SK-N-MC (cell line): ENCODE measurements around the gene C1orf105.

ENCODE experiments used
- EZH2 ChIP-seq: fragments of 200-600 bp; sonication (generic); IDR thresholded peaks from one replicate; pipeline ENCODE4 v1.6.1; 2017; ENCODE audit warnings: antibody characterized with exemption
- FOXP2 ChIP-seq: optimal IDR thresholded peaks from 2 replicates; pipeline ENCODE3; 2011; ENCODE audit warnings: mild to moderate bottlenecking, moderate library complexity; ENCODE audit not compliant: insufficient read depth; ENCODE audit errors: extremely low read length, control extremely low read depth
- POLR2AphosphoS5 ChIP-seq: IDR thresholded peaks from 2 replicates; pipeline ENCODE4 v1.6.1; 2012; ENCODE audit warnings: mild to moderate bottlenecking, low read depth, low read length, borderline replicate concordance

- TF ChIP-seq POLR2AphosphoS5 (no peak), EZH2 (no peak), FOXP2 (no peak)
These were observed 3.9 kb upstream of the C1orf105 start for GRCh38 chr1:172416496-172417035.
